Loucy (cell line): ENCODE data around the gene COIL.

Source experiments
- EZH2phosphoT487 ChIP-seq: fragments of 200-600 bp; IDR thresholded peaks from 2 replicates; pipeline ENCODE4 v1.6.1; 2018; ENCODE audit warnings: antibody characterized with exemption, mild to moderate bottlenecking, moderate library complexity, borderline replicate concordance
- TF ChIP-seq, protein P1 (sequence below): fragments of 200-600 bp; sonication (generic); conservative IDR thresholded peaks from 2 replicates; pipeline ENCODE4 v1.5.1; 2014; ENCODE audit warnings: mild to moderate bottlenecking, antibody characterized with exemption, low read length

GRCh38 chr17:56974055-56974454 is 13.2 kb upstream of the COIL start:
- TF ChIP-seq, protein P1, sequence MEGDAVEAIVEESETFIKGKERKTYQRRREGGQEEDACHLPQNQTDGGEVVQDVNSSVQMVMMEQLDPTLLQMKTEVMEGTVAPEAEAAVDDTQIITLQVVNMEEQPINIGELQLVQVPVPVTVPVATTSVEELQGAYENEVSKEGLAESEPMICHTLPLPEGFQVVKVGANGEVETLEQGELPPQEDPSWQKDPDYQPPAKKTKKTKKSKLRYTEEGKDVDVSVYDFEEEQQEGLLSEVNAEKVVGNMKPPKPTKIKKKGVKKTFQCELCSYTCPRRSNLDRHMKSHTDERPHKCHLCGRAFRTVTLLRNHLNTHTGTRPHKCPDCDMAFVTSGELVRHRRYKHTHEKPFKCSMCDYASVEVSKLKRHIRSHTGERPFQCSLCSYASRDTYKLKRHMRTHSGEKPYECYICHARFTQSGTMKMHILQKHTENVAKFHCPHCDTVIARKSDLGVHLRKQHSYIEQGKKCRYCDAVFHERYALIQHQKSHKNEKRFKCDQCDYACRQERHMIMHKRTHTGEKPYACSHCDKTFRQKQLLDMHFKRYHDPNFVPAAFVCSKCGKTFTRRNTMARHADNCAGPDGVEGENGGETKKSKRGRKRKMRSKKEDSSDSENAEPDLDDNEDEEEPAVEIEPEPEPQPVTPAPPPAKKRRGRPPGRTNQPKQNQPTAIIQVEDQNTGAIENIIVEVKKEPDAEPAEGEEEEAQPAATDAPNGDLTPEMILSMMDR, result no peak
- TF ChIP-seq EZH2phosphoT487, result no peak
